GM23248 (cell line): Measurements from ENCODE around the gene PEPD.

ENCODE experiments used
- EZH2 ChIP-seq: fragments of 200-600 bp; sonication (generic); IDR thresholded peaks from 2 replicates; pipeline ENCODE4 v1.6.1; 2018; ENCODE audit warnings: antibody characterized with exemption, mild to moderate bottlenecking; ENCODE audit not compliant: insufficient read depth, poor library complexity, severe bottlenecking
- EZH2phosphoT487 ChIP-seq: fragments of 200-600 bp; sonication (generic); IDR thresholded peaks from 2 replicates; pipeline ENCODE4 v1.6.1; 2018; ENCODE audit warnings: antibody characterized with exemption, moderate library complexity, mild to moderate bottlenecking, low read depth; ENCODE audit not compliant: insufficient read depth

DNA sequence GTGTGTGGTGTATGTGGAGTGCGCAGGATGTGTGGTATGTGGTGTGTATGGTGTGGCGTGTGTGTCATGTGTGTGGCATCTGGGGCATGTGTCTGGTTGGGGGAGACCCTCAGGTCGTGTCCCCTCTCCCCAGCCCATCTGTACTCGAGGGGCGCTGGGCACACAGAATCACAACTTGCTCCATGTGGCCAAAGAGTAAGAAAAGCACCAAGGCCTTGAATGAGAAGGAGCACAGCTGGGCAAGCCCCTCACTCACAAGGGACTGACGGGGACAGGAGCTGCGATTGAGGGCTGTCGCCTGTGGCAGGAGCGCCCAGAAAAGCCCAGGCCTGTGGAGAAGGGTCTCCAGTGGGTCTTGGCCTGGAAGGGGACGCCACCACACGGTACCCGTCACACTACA, 62.8 kb downstream of the PEPD start:
- TF ChIP-seq EZH2 (no peak), EZH2phosphoT487 (no peak)
